Measurements from ENCODE around the gene DPH2. TPM values are rescaled to one million over a fixed set of nuclear protein-coding genes. Genes with fewer than 3 reads are reported as not detected.

The DPH2 gene
- 41.6 TPM for polyA plus RNA-seq (2012; ENCODE audit: insufficient read length, low read depth)

- peak; percentile 28 for TF ChIP-seq FOXP2 (optimal IDR thresholded peaks at IDR 0.05; ENCODE audit: borderline replicate concordance, extremely low read depth, extremely low read length, insufficient read depth)
- TF ChIP-seq POLR2AphosphoS5 (IDR thresholded peaks at IDR 0.05; ENCODE audit: low read depth, low read length): 0 out of 2 replicates have a peak, but pooled peaks have one; percentile 53
- TF ChIP-seq REST (IDR thresholded peaks at IDR 0.05; ENCODE audit: insufficient read depth in 1 of 2, low read depth in 2 of 2, low read length in 2 of 2): peak in 1 of 2 experiments; percentile 43; a peak in 2 of 4 replicates
- TF ChIP-seq TAF1 (IDR thresholded peaks at IDR 0.05; ENCODE audit: borderline replicate concordance, insufficient read depth, low read length): no peak
- peak; percentile 91; the same call in 1 of the 2 replicates for TF ChIP-seq SIN3A (IDR thresholded peaks at IDR 0.05; ENCODE audit: borderline replicate concordance, insufficient read depth, low read length)
Observed at GRCh38 chr1:43969746-43970466, at the start of gene DPH2. Gene DPH2, plus strand, starts transcription at chr1:43970010. Its CDS starts 166 bp downstream, at chr1:43970176.

- TF ChIP-seq TAF1 (IDR thresholded peaks at IDR 0.05; ENCODE audit: borderline replicate concordance, insufficient read depth, low read length): no peak
- no peak for TF ChIP-seq REST (IDR thresholded peaks at IDR 0.05; ENCODE audit: insufficient read depth in 1 of 2, low read depth in 2 of 2, low read length in 2 of 2)
- TF ChIP-seq FOXP2 (optimal IDR thresholded peaks at IDR 0.05; ENCODE audit: borderline replicate concordance, extremely low read depth, extremely low read length, insufficient read depth): no peak
- no peak for TF ChIP-seq POLR2AphosphoS5 (IDR thresholded peaks at IDR 0.05; ENCODE audit: low read depth, low read length)
- no peak for TF ChIP-seq SIN3A (IDR thresholded peaks at IDR 0.05; ENCODE audit: borderline replicate concordance, insufficient read depth, low read length)
Observed at GRCh38 chr1:43921022-43921421, 48.8 kb upstream of the DPH2 start.

- TF ChIP-seq TAF1 (IDR thresholded peaks at IDR 0.05; ENCODE audit: borderline replicate concordance, insufficient read depth, low read length) (no peak), FOXP2 (optimal IDR thresholded peaks at IDR 0.05; ENCODE audit: borderline replicate concordance, extremely low read depth, extremely low read length, insufficient read depth) (no peak), REST (IDR thresholded peaks at IDR 0.05; ENCODE audit: insufficient read depth in 1 of 2, low read depth in 2 of 2, low read length in 2 of 2) (no peak), POLR2AphosphoS5 (IDR thresholded peaks at IDR 0.05; ENCODE audit: low read depth, low read length) (no peak), SIN3A (IDR thresholded peaks at IDR 0.05; ENCODE audit: borderline replicate concordance, insufficient read depth, low read length) (no peak)
Observed at GRCh38 chr1:43924516-43924915, 45.3 kb upstream of the DPH2 start.

- TF ChIP-seq TAF1 (IDR thresholded peaks at IDR 0.05; ENCODE audit: borderline replicate concordance, insufficient read depth, low read length) (no peak), SIN3A (IDR thresholded peaks at IDR 0.05; ENCODE audit: borderline replicate concordance, insufficient read depth, low read length) (no peak), POLR2AphosphoS5 (IDR thresholded peaks at IDR 0.05; ENCODE audit: low read depth, low read length) (no peak), REST (IDR thresholded peaks at IDR 0.05; ENCODE audit: insufficient read depth in 1 of 2, low read depth in 2 of 2, low read length in 2 of 2) (no peak), FOXP2 (optimal IDR thresholded peaks at IDR 0.05; ENCODE audit: borderline replicate concordance, extremely low read depth, extremely low read length, insufficient read depth) (no peak)
Observed at GRCh38 chr1:43925846-43926245, 44.0 kb upstream of the DPH2 start.

Measured in PFSK-1 (cell line).